ENCODE data around the gene ADAM21.
"Not testable (repeated sequence)": the region's sequence is repeated elsewhere in the genome, so short reads cannot be mapped to it uniquely, and the experiment has no call there.

ADAM21 gene

DNA sequence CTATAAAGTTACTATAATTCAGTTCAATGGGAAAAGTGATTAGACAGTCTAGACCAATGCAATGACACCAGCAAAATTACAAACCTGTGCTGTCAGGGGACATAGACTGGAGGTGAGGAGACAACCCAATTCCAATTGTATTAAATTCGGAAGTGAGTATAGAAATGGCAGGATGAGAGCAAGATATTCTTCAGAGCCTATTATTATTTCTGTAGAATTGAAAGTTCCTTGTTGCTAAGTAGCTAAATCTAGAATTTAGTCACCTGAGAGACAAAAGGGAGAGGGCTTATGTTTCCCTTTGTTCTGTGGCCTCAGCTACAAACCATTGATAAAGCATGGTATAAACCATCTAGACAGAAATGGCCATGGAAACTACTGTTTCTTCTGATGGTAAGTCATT, at the start of gene ADAM21:
Gene ADAM21 (plus strand): TSS at position 301 of the 400 bp plus-strand sequence. CDS start 5,326 bp downstream, outside the sequence.
- no peak for DNase-seq (ENCODE audit: low spot score)

GRCh38 chr14:70403335-70403734, 48.6 kb upstream of the ADAM21 start:
- DNase-seq (ENCODE audit: low spot score): not testable (repeated sequence)

- DNase-seq (ENCODE audit: low spot score): not testable (repeated sequence)
Observed at GRCh38 chr14:70406216-70406615, 45.8 kb upstream of the ADAM21 start.

DNA sequence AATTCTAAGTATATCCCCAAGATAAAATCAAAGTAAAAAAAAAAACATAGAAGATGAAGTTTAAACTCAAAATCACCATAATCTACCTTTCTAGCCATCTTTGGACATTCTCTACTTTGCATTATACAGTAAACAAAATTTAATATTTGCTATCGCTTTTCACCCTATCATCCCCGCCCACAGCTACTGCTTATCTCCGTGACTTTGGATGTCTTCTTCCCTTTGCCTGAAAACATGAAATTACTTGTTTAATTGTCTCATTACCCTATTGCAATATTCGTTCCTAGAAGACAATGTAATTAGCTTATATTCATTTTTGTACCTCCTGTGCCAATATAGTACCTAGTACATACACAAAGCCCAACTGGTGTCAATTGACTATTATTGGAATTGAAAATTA, 44.4 kb upstream of the ADAM21 start:
- no peak for DNase-seq (ENCODE audit: low spot score)

DNA sequence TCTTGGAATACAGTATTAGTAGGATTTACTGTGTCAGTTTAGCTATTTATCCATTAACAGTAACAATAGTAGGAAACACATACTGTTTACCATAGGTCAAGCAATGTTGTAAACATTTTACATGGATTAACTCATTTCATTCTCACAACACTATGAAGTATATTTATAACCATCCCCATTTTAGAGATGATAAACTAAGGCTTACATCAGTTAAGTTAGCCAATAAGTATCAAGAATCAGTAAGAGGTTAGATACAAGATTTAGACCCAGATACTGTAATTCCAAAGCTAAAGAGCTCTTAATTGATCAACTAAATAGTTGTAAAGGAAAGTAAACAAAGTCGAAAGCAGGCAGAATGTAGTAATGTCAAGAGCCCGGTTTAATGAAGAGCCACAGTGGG, 36.2 kb upstream of the ADAM21 start:
- no peak for DNase-seq (ENCODE audit: low spot score)

DNA sequence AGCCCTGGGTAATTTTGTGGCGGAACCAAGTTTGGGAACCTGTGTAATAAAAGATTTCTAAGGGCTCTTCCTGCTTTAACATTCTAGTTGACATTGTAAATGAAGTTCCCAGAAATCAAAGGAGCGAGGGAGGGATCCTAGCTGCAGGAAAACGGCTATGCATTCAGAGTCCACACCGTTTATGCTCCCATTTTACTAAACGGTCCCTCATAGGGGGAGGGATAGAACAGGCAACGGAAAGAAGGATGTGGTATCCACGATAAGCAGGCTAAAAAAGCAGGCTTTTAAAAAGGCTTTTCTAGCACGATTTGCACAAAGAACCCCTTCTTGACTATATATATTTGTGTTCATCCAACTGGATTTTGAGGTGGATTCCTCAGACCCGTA, 35.6 kb upstream of the ADAM21 start:
- DNase-seq (ENCODE audit: low spot score): no peak

GRCh38 chr14:70416725-70417349, 35.1 kb upstream of the ADAM21 start, which contains the start of gene SYNJ2BP:
TSS of gene SYNJ2BP (minus strand) at chr14:70417090. CDS start at chr14:70416963, 127 bp downstream.
- DNase-seq (ENCODE audit: low spot score): peak; percentile 71

- not testable (repeated sequence) for DNase-seq (ENCODE audit: low spot score)
Observed at GRCh38 chr14:70419270-70419931, 32.6 kb upstream of the ADAM21 start.

- no peak for DNase-seq (ENCODE audit: low spot score)
Observed at GRCh38 chr14:70422538-70422937, 29.4 kb upstream of the ADAM21 start.

- no peak for DNase-seq (ENCODE audit: low spot score)
Observed at GRCh38 chr14:70425354-70425753, 26.6 kb upstream of the ADAM21 start.

DNA sequence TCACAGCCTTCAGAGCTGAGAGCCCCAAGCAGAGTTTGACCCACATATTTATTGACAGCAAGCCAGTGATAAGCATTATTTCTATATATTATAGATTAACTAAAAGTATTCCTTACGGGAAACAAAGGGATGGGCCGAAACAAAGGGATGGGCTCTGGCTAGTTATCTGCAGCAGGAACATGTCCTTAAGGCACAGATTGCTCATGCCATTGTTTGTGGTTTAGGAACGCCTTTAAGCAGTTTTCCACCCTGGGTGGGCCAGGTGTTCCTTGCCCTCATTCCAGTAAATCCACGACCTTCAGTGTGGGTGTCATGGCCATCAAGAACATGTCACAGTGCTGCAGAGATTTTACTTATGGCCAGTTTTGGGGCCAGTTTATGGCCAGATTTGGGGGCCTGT, 25.4 kb upstream of the ADAM21 start:
- DNase-seq (ENCODE audit: low spot score): not testable (repeated sequence)

DNA sequence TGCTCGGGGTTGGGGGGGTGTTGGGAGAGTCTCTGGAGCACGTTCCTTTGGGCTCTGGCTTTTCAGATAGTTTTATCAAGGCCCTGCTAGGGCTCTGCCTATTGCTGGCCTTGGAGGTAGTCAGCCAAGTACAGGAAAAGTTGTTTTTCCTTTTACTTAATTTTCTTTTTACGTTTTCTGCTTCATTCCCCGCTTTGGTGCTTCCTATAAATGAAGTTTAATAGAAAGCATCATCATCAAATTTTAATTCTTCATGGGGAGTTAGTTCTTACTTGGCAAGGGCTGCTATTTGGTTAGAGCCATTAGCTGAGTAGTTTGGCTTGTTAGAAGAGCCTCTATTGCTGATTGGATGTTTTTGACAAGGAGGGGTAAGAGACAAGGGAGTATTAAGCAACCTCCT, 15.1 kb upstream of the ADAM21 start:
- no peak for DNase-seq (ENCODE audit: low spot score)

DNA sequence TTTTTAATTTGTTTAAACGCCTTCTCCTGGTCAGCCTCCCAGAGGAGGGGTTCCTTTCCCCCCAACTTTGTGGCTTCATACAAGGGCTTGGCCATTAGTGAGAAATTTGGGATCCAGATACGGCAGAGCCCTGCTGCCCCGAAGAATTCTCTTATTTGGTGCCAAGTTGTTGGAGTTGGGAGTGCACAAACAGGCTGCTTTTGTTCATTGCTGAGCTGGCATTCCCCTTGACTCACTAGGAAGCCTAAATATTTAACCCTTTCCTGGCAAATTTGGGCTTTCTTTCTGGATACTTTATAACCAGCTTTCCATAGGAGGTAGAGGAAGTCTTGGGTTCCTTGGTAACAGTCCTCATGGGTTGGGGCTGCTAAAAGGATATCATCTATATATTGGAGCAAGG, 10.3 kb upstream of the ADAM21 start:
- no peak for DNase-seq (ENCODE audit: low spot score)

DNA sequence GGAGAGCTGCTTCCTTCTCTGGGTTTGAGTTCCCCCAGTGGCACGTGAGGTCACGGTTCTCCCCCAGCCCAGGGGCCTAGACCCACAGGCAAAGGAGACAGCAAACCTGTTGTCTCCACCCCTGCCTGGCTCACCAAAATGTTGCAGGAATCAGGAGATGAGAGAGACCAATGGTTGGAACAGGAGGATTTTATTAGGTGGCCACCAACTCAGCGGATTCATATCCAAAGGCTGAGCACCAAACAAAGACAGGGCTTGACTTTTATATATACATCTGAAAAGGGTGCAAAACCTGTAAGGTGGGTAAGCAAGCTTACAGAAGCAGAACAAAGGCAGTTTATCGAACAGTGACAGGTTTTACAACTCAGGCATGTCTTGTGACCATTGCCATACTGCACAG, 9.2 kb upstream of the ADAM21 start:
- DNase-seq (ENCODE audit: low spot score): no peak

DNA sequence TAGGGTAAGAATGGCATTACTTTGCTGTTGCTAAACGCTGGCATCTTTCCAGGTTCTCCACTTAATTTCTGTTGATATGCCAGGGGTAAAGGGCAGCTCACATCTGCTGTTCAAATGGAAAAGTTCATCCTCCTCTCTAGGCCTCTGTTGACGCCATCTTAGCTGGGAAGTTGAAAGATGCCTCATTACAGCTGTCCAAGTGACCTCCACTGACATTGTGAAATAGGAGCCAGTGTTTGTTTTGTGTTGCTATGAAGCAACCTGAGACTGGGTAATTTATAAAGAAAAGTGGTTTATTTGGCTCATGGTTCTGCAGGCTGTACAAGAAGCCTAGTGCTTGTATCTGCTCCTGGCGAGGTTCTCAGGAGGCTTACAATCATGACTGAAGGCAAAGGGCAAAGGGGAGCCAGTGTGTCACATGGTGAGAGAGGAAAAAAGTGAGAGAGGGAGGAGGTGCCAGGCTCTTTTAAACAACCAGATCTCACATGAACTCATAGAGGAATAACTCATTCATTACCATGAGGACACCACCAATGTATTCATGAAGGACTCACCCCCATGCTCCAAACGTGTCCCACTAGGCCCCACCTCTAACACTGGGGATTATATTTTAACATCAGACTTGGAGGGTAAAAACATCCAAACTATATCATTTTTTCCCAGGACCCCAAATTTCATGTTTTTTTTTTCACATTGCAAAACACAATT, 3.2 kb upstream of the ADAM21 start:
- no peak for DNase-seq (ENCODE audit: low spot score)

DNA sequence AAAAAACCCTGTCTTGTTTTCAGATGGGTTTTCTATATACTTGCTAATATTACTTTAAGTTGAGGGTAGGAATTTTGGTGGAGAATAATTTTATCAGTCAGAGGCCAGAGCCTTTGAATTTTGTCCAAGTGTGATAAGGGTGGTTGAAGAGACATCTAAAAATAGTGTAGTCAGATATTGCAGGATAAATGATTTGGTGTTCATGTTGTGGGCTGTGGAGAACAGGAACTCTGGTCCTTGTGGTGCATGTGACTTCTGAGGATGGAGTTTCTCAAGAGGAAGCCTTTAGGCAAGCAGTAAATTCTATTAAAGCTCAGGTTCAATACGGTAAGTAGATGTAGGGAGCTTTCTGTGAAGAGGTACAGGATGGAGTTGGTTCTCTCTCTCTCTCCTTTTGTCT, 2.8 kb downstream of the ADAM21 start:
- DNase-seq (ENCODE audit: low spot score): no peak

GRCh38 chr14:70468731-70469130, 16.8 kb downstream of the ADAM21 start:
- DNase-seq (ENCODE audit: low spot score): no peak

DNA sequence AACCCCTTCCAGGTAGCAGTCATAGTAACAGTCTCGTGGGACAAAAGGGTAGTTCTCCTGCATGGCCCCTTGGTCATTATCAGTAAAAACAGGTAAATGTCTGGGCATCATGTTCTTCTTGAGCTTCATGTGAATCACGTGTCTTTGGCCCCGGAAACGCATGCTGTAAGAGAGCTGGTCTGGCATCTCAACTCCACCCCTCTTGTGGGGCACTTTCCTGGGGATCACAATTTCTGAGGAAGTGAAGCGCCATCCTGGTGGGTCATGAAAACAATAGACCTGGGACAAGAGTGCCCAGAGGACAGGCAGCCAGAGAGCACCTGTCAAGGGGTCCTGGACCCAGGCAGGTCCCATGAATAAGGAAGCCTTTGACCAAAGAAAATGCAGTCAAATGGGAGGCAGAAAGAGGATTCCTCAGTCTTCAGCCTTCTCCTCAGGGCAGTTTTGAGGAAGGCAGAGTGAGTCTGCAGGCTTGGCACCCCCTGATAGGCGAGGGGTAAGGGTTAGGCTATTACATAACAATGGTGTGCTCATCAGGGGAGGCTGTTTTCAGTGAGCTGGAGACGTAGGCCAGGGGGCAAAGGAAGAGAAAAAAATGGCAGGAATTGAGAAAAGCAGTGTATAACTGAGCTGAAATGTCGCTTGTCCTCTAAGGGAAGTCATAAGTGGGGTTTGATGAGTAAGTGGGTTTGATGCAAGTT, 19.0 kb downstream of the ADAM21 start:
- DNase-seq (ENCODE audit: low spot score): not testable (repeated sequence)

GRCh38 chr14:70472253-70473159, 20.5 kb downstream of the ADAM21 start:
- DNase-seq (ENCODE audit: low spot score): no peak

DNA sequence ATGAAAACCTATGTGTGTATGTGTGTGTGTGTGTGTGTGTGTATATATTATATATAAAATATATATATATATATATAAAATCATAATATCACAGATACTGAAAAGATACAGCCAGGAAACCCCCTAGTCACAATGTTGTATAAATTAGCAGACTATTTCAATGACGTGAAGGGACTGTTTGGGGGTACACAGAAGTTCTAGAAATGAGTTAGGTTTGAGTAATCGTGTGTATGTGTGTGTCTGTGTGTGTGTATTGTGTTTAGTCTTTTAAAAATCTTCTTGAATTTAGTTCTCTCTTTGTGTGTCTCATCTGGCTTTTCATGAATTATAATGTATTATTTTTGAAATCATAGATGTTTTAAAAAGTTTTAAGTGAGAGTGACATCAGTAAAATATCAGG, 21.9 kb downstream of the ADAM21 start:
- no peak for DNase-seq (ENCODE audit: low spot score)

DNA sequence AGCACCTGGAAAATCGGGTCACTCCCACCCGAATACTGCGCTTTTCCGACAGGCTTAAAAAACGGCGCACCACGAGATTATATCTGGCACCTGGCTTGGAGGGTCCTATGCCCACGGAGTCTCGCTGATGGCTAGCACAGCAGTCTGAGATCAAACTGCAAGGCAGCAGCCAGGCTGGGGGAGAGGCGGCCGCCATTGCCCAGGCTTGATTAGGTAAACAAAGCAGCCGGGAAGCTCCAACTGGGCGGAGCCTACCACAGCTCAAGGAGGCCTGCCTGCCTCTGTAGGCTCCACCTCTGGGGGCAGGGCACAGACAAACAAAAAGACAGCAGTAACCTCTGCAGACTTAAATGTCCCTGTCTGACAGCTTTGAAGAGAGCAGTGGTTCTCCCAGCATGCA, 23.5 kb downstream of the ADAM21 start:
- not testable (repeated sequence) for DNase-seq (ENCODE audit: low spot score)
